Cardiac muscle cell (in vitro differentiated cells and primary cell): ENCODE data around the gene KIFC1. TPM values are rescaled to one million over a fixed set of nuclear protein-coding genes. Genes with fewer than 3 reads are reported as not detected.
"Not testable (repeated sequence)": the region's sequence is repeated elsewhere in the genome, so short reads cannot be mapped to it uniquely, and the experiment has no call there.

Source experiments
- DNase-seq, 2 donors: peaks; one replicate each; pipeline versions ENCODE4 v3.0.0 to v3.0.0-alpha.2; 2010 to 2017; ENCODE audit warnings: low read depth in 1 of 2, low spot score in 1 of 2
- H3K27ac ChIP-seq: fragments of 200-600 bp; sonication (generic); 2 replicates; pipeline ENCODE4 v1.5.1; 2016
- H3K27me3 ChIP-seq: fragments of 200-600 bp; sonication (generic); 2 replicates; pipeline ENCODE4 v1.6.0; 2016; ENCODE audit warnings: control low read depth
- H3K36me3 ChIP-seq: fragments of 200-600 bp; sonication (generic); 2 replicates; pipeline ENCODE4 v1.5.1; 2016; ENCODE audit warnings: control low read depth
- H3K4me1 ChIP-seq: fragments of 200-600 bp; sonication (generic); 2 replicates; pipeline ENCODE4 v1.8.1; 2017; ENCODE audit warnings: low read depth, mild to moderate bottlenecking, mixed run types
- H3K4me3 ChIP-seq: fragments of 200-600 bp; sonication (generic); 2 replicates; pipeline ENCODE4 v1.5.1; 2016; ENCODE audit warnings: mild to moderate bottlenecking
- H3K9me3 ChIP-seq: fragments of 200-600 bp; sonication (generic); 2 replicates; pipeline ENCODE4 v1.5.1; 2017; ENCODE audit warnings: low read depth, mild to moderate bottlenecking, control low read depth
- CTCF ChIP-seq: IDR thresholded peaks from 2 replicates; pipeline ENCODE4 v1.5.1; 2012; ENCODE audit warnings: low read depth, mild to moderate bottlenecking, low read length
- polyA plus RNA-seq: library from polyadenylated mRNA; unstranded; fragments of >200 nt; fragmentation: Nextera tagmentation; extraction: Ambion mirVana; gene quantifications from 2 replicates; pipeline ENCODE4 v1.2.1, GENCODE V29; 2016
- total RNA-seq: library from RNA; depleted of rRNA; stranded (reverse); fragments of >200 nt; gene quantifications from 2 replicates; pipeline ENCODE4 v1.2.3, GENCODE V29; 2016

KIFC1 gene
- total and polyA plus RNA-seq, 2 experiments from 2014 or later = 9.4 to 69.2 TPM

DNA sequence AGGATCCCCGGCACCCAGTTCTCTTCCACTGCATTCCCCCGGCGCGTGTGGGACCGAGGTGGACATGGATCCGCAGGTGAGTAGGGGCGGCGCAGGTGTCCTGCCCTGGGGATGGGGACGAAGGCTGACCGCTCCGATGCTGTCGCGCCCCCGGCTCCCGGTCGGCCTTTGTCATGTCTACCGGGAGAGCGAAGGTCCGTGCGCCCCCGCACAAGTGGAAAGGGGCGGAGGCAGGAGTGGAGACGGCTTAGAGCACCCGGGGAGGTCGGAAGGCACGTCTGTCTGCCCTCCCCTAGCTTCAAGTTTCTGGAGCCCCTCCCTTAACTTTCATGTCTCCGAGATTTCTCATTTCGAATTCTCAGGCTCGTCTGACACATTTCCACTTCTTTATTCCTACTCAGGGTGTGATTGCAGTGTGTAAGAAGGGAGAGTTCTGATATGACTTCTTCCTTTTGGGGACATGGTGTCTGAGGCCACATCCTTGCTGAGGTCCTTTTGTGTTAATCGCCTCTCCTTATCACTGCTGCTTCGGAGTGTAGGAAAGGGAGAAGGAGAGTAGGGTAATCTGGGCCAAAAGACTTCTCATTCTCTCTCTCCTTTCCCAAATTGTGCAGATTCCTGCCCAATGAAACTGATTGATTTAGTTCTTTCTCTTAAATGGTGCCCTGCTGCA lies 435 bp downstream of the KIFC1 start:
- Histone ChIP-seq H3K9me3 (no peaks in the 10 kb centered on the region), H3K27ac (peak overlapping the region; percentile 92), H3K27me3 (no peaks in the 10 kb centered on the region), H3K4me3 (peak overlapping the region; percentile 75), H3K4me1 (no peaks in the 10 kb centered on the region), H3K36me3 (no peaks in the 10 kb centered on the region)
- DNase-seq = peak in 1 of 2 donors; percentile 19
- TF ChIP-seq CTCF = no peak

DNA sequence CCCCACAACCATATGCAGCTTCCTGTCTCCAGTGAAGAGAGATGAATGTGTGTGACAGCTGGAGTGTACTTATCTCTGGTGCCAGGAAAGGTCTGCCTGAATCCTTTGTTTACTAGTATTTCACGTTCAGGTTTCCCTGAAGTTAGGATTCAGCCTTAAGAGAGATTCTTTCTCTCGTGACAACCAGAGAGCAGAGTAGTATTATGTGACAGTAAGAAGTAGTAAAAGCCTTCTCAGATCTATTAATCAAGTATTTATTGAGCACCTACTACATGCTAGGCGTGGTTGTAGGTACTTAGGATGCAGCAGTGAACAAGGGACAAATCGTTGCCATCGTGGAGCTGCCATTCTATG lies 949 bp downstream of the KIFC1 start:
- Histone ChIP-seq H3K27me3 (no peaks in the 10 kb centered on the region), H3K4me1 (no peaks in the 10 kb centered on the region), H3K36me3 (no peaks in the 10 kb centered on the region), H3K9me3 (no peaks in the 10 kb centered on the region), H3K27ac (peak overlapping the region; percentile 92), H3K4me3 (peak overlapping the region; percentile 75)
- DNase-seq = no peak
- no peak for TF ChIP-seq CTCF

- Histone ChIP-seq H3K9me3 (no peaks in the 10 kb centered on the region), H3K27ac (peak overlapping the region; percentile 92), H3K27me3 (no peaks in the 10 kb centered on the region), H3K4me1 (no peaks in the 10 kb centered on the region), H3K36me3 (no peaks in the 10 kb centered on the region), H3K4me3 (peak overlapping the region; percentile 75)
- no peak for TF ChIP-seq CTCF
- no peak for DNase-seq
Observed at GRCh38 chr6:33392979-33393378, 1.4 kb downstream of the KIFC1 start.

DNA sequence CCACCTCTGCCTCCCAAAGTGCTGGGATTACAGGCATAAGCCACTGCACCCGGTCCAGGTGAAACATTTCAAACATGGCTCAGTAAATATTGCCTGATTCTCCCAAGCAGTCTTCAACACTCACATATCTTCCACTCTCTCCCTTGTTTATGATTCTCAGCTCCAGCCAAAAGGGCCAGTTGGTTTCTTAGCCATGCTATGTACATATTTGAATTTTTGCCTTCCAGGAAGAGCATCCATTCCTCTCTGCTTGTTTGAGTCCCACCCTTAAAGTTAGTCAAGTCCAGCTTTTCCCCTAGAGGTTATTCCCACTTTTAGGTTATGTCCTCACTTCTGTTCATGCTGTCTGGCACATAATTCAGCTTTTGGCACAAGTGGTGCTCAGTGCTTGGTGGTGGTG lies 5.9 kb downstream of the KIFC1 start:
- no peaks in the 10 kb centered on the region for H3K27me3 ChIP-seq
- no peak for DNase-seq
- H3K9me3 ChIP-seq = no peaks in the 10 kb centered on the region
- H3K4me3 ChIP-seq = no peak overlapping the region
- TF ChIP-seq CTCF = no peak
- no peak overlapping the region for H3K27ac ChIP-seq
- H3K36me3 ChIP-seq = no peaks in the 10 kb centered on the region
- H3K4me1 ChIP-seq = no peaks in the 10 kb centered on the region

GRCh38 chr6:33398601-33399000 lies 7.0 kb downstream of the KIFC1 start:
- not testable (repeated sequence) for H3K36me3 ChIP-seq, H3K4me1 ChIP-seq, H3K27me3 ChIP-seq, H3K27ac ChIP-seq, H3K4me3 ChIP-seq, DNase-seq, H3K9me3 ChIP-seq

DNA sequence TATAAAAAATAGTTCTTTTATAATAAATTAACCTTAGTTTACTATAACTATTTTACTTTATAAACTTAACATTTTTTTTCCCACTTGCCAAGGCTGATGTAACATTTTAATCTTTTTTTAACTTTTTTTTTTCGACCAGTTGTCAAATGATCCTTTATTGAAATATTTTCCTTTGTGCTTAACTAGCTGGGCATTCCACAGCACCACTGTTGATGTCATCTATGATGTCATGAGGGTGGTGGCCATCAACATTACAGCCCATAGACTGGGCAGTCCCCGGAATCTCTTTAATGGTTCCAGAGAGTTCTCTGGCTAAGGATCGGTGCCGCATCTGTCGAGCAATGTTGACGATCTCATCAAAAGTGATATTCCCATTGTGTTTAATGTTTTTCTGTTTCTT lies 8.3 kb downstream of the KIFC1 start:
- H3K36me3 ChIP-seq, H3K27ac ChIP-seq, H3K4me1 ChIP-seq, DNase-seq, H3K9me3 ChIP-seq, H3K27me3 ChIP-seq, H3K4me3 ChIP-seq: not testable (repeated sequence)

DNA sequence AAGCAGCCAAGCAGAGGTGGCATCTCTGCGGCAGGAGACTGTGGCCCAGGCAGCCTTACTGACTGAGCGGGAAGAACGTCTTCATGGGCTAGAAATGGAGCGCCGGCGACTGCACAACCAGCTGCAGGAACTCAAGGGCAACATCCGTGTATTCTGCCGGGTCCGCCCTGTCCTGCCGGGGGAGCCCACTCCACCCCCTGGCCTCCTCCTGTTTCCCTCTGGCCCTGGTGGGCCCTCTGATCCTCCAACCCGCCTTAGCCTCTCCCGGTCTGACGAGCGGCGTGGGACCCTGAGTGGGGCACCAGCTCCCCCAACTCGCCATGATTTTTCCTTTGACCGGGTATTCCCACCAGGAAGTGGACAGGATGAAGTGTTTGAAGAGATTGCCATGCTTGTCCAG lies 13.3 kb downstream of the KIFC1 start:
- Histone ChIP-seq H3K4me3 (no peak overlapping the region), H3K36me3 (no peaks in the 10 kb centered on the region), H3K9me3 (no peaks in the 10 kb centered on the region), H3K4me1 (no peaks in the 10 kb centered on the region), H3K27ac (no peak overlapping the region), H3K27me3 (no peaks in the 10 kb centered on the region)
- no peak for DNase-seq
- no peak for TF ChIP-seq CTCF
